SK-N-MC (cell line): Measurements from ENCODE around the gene CCL25.

ENCODE experiments used
- EZH2 ChIP-seq: fragments of 200-600 bp; sonication (generic); IDR thresholded peaks from one replicate; pipeline ENCODE4 v1.6.1; 2017; ENCODE audit warnings: antibody characterized with exemption
- POLR2AphosphoS5 ChIP-seq: IDR thresholded peaks from 2 replicates; pipeline ENCODE4 v1.6.1; 2012; ENCODE audit warnings: mild to moderate bottlenecking, low read depth, low read length, borderline replicate concordance

DNA sequence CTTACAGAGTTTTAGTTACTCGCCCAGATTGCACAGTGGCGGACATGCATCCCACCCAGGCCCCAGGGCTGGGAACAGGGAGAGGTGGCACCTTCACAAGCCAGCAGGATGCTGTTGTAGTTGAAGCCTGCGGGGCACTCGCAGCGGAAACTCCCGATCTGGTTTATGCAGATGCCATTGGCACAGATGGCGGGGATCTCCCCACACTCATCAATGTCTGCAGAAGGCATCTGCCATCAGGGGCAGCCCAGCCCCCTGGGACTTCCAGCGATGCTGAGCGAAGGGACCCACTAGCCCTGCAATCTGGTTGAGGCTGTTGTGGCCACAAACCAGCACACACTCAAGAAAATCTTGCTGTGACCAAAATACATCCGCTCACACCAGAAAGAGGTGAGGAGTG, 44.6 kb downstream of the CCL25 start:
- TF ChIP-seq POLR2AphosphoS5 (no peak), EZH2 (no peak)
